UCSD-AML1 (cell line): Measurements from ENCODE around the gene NHLH1.
A peak's percentile ranks its signal among the peaks of the same experiment; 100 is the strongest.
"Not testable (repeated sequence)": the region's sequence is repeated elsewhere in the genome, so short reads cannot be mapped to it uniquely, and the experiment has no call there.

Experiments used
- DNase-seq: peaks from one replicate; lab custom pipeline; 2025; ENCODE audit not compliant: unreplicated experiment; lab: John Stamatoyannopoulos, UW

The NHLH1 gene

DNA sequence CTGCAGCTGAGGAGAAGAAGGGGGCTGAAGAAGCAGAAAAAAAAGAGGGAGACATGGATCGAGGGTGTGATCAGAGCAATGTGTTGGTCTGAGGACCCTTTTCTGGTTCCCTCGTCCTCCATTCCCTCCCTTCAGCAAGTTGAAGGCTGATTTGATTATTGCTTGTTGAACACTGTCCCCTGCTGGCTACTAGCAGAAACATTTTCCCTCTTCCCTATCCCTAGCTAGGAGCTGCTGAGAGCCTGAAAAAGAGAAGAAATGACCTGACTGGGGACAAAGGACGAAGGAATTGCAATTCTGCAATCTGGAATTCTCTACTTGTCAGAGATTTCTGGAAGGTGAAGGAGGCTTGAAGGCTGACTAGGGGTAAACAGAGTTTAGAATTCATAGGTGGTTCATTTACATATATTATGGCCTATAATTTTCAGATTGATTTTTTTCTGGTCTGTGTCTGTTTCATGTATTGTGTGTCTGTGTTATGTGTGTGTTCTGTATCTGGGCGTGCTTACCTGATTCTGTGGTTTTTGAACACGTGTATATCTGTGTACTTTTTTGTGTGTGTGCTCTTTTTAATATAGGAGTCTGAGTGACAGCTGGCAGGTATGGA lies 9.8 kb downstream of the NHLH1 start:
- no peak for DNase-seq

DNA sequence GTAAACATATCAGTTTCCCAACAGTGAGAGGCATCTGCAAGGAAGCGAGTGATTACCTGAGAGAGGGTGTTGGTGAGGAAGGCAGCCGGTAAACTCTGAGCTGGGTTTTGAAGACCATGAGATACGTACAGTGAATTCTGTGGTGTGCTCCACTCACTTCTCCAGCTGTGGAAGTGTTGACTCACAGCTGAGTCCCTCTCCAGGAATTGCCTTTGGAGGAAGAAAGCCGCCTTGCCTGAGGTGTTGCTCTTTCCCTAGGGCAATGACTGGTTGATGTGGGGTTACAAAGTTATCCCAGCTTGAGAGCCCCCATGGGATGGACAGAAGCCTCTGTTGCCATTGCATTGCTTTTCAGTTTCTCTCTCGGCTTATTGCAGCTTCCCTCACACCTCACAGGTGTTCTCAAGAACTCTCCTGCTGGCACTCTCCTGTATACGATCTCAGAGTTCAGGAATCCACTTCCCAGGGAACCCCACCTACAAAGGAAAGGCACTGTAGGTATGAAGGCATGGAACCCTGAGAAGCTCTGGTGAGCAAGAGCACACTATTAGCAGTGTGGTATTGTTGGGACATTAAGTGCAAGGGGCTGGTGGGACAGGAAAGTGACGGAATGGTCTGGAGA lies 10.8 kb downstream of the NHLH1 start:
- no peak for DNase-seq

DNA sequence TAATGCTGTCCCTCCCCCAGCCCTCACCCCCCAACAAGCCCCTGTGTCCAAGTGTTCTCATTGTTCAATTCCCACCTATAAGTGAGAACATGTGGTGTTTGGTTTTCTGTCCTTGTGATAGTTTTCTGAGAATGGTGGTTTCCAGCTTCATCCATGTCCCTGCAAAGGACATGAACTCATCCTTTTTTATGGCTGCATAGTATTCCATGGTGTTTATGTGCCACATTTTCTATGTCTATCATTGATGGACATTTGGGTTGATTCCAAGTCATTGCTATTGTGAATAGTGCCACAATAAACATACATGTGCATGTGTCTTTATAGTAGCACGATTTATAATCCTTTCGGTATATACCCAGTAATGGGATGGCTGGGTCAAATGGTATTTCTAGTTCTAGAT lies 17.9 kb downstream of the NHLH1 start:
- DNase-seq: not testable (repeated sequence)

DNA sequence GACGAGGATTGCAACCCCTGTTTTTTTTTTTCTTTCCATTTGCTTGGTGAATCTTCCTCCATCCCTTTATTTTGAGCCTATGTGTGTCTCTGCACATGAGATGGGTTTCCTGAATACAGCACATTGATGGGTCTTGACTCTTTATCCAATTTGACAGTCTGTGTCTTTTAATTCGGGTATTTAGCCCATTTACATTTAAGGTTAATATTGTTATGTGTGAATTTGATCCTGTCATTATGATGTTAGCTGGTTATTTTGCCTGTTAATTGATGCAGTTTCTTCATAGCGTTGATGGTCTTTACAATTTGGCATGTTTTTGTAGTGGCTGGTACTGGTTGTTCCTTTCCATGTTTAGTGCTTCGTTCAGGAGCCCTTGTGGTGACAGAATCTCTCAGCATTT lies 21.5 kb downstream of the NHLH1 start:
- DNase-seq: not testable (repeated sequence)

DNA sequence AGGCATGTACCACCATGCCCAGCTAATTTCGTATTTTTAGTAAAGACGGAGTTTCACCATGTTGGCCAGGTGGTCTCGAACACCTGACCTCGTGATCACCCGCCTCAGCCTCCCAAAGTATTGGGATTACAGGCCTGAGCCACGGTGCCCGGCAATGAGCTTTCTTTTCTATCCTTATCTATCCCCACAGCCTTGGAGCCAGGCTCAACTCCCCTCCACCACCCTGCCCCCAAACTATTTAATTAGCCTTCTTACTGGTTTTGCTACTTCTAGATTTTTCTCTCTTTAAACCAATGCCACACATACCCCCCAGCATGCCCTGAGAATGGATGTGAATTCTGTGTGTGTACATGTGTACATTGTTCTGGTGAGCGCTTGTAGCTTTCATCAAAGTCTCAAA lies 27.8 kb downstream of the NHLH1 start:
- no peak for DNase-seq

DNA sequence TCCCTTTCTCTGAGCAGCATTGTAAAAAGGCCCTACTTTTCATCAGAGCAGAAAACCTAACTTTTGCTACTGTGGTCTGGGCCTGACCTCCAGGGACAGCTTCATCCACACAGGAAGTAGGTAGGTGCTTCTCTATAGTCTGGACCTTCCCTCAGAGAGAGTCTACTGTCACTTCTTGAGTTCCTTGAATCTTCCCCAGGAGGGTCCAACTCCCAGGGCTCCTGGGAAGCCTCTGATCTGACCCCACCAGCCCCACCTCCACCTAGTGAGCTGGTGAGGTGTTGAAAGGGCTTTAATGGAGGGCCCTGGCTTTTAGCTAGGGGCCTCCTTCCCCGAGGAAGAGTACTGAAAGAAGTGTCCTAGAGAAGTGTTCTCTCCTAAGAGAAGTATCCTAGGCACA lies 30.8 kb downstream of the NHLH1 start:
- DNase-seq: no peak

DNA sequence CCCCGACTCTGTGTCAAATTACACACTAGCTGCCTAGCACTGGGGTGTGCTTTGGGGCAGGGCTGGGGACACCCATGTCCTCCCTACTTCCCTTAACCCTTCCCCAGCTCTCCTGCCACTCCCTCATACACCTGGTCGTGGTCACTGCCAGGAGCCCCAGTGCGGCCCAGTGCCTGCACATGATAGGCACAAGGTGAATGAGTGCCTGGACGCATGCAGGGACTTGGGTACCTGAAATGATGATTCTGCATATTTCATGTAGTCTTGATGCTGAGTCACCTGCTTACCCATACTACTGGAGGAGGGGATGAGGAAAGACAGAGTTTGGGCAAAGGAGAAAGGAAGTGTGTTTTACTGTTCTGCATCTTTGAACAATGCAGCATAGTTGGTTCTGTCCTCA lies 32.0 kb downstream of the NHLH1 start:
- no peak for DNase-seq

DNA sequence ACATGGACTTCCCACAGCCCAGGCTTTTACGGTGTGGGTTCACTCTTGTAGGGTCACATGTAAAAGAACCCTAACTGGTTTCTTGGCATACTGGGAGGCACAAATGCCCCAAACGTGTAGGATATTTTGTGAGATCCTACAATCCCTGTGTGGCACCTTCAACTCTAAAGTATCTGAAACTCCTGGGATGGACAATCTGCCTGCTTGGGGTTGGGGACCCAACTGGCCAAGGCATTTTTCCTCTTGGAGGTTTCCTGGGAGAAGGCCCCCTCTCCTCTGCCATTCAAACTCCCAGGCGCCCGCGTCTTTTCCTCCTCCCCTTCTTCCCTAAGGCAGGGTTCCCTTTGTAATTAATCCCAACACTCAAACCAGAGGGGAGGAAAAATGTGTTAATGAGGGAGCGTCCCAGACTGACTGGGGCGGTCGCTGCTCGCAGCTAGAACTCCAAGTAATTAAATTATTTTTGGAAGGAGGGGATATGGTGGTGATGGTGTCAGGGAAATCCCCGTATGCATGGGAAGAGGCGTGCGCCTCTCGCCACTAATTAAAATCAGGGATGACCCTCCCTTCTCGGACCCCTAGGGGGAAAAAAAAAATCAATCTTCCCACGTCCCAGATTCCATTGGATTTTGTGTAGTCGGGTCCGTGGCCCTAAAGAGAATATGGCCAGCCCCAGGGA lies 32.8 kb downstream of the NHLH1 start:
- no peak for DNase-seq

DNA sequence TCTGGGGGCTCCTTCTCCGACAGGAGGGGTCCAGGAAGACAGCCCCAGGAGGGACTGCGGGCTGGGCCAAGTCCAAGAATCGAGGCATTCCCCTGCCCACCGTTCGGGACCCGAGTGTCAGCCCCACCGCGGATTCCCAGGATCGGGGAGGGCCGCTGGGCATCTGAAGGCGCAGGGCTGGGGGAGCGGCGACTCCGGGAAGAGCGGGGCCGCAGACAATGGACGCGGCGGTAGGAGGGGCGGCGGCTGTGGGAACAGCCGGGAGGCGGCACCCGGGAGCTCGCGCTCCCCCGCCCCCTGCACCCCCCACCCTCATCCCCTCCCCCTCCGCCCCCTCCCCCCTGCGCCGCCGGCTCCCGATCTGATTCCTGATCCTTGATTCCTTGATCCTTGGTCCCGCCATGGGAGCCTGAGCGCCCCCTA lies 33.4 kb downstream of the NHLH1 start, which contains the start of gene VANGL2:
VANGL2 (plus strand) TSS at position 342 of the 423 bp plus-strand sequence. CDS start 15,274 bp downstream, outside the sequence.
- peak; percentile 26 for DNase-seq

DNA sequence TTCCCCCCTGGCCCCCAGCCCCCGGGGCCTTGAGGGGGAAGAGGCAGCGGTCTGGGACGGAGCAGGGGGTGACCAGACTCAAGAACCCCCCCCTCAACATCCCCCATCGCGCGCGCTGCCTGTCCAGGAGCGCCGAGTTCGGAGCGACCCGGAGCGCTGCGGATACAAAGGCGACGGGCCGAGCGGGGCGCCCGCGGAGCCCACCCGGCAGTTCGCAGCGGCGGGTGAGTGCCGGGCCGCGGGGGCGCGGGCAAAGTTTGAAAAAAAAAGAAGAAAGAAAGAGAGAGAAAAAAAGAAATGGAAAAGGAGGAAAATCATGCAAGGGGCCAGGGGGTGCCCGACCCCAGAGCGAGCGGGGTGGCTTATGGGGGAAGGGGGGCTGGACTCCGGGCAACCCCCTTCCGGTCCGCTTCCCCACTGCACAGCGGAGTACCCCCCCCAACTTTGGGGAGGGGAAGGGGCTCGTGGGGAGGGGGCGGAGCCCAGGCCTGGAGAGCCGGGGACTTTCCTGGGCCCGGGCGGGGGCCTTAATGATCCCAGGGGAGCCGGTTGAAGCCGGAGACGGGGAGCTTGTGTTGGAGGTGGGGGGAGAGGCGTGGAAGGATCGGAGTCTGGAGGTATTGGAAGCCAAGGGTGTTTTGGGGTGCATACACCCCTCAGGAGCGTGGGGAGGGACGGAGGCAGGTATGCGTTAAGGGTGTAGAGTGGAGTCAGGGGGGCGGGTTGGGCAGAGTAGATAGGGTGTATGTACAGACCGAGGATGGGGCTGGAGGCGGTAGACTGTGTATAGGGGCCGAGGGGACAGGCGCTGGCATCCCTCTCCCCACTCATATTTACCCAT lies 34.0 kb downstream of the NHLH1 start:
- DNase-seq: no peak

DNA sequence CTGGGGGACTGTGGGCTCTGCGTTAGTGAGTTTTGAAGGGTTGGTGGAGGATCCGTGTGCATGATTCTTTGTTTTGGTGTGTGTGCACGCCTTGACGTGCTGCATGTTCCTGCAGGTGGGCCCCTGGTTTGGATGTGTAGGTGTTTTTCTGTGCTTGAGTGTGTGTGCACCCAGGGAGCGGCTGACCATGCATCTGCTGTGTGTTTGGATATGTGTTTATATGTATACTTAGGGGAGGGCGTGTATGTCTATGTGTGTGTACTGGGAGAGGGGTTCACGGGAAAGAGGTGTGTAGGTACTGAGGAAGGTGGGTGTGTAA lies 34.6 kb downstream of the NHLH1 start:
- DNase-seq: no peak

DNA sequence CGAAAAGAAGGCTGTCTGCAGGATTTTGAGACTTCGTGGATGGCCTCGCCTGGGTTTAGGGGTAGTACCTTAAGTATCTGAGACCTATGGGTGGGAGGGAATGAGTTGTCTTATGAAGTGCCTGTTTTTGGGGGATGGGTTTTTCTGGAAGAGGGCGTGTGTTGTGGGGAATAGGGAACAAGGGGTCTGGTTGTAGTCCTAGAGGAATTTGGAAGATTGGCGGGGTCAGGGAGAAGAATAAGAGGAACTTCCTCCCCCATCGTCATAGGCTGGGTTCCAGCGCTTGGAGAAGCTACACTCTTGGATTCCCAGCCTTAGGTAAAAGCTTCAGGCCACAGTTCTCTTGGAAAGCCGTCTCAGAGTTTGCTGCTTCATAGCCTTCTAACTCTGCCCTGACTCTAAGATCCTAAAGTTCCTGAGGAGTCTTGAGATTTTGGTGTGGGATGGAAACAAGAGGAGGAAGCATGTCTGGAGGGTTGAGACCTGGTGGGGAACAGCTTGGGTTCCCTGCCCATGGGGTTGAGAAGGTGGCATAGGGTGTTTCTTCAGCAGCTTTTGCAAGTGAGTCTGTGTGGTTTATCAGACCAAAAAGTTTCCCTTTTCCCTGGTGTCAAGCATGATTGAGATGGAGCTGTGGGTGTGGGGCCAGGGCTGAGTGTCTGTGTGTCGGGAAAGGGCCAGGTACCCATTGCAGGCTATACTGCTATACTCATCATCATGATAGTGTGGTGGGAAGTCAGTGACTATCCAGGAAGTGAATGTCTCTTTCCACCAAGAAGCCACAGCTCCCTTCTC lies 35.3 kb downstream of the NHLH1 start:
- no peak for DNase-seq

DNA sequence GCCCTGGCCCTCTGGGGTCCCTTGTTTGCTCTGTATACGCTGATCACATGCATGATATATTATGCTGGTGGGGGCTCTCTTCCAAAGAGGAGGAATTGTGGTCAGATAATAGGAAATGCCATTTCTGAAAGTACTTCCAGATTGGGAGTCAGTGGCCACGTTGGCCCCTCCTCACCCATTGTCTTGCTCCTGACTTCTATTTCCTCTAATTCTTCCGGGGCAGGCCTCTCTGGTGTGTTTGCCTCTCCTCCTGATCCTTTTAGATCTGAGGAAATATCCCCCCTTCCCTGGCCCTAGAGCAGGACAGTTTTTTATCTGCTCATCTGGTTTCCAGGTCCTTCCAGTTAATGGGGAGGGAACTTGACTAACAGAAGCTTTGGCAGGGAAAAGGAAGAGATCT lies 36.4 kb downstream of the NHLH1 start:
- DNase-seq: no peak

DNA sequence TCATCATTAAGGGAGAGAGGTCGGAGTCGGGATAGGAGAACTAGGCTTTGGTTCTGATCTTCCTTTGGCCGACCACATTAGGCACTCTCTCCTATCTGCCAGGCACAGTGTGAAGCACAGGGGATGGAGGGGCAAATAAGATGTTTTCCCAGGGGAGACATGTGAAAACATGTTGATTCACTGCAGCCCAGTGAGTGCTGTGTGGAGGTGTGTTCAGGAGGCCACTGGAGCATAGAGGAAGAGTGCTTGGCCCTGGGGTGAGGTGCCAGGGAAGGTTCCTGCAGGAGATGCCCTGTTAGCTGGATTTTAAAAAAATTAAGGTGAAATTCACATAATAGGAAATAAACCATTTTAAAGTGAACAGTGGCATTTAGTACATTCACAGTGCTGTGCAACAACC lies 37.2 kb downstream of the NHLH1 start:
- DNase-seq: no peak

DNA sequence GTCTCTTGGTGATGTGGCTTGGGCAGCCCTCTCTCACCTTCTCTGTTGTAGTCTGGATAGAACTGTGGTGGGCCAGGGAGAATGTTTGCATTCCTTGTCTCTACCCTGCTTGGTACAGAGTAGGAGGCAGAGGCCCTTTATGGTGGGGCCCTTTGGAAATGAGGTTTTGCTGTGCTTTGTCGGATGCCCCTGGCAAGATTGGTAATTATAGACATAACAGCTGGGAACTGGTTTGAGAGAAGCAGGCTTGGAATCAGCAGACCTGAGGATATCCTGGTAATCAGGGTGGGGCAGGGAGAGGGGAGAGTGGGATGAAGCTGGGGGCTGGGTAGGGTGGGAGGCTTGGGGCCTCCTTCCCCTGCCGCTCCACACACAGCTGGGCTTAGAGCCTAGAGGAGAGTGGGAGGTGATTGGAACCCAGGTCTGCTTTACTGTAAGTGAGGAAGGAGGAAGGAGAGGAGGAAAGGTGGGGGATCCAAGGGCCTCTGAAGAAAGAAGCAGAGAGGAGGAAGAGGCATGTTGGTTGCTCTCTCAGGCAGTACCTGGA lies 38.5 kb downstream of the NHLH1 start:
- DNase-seq: no peak

DNA sequence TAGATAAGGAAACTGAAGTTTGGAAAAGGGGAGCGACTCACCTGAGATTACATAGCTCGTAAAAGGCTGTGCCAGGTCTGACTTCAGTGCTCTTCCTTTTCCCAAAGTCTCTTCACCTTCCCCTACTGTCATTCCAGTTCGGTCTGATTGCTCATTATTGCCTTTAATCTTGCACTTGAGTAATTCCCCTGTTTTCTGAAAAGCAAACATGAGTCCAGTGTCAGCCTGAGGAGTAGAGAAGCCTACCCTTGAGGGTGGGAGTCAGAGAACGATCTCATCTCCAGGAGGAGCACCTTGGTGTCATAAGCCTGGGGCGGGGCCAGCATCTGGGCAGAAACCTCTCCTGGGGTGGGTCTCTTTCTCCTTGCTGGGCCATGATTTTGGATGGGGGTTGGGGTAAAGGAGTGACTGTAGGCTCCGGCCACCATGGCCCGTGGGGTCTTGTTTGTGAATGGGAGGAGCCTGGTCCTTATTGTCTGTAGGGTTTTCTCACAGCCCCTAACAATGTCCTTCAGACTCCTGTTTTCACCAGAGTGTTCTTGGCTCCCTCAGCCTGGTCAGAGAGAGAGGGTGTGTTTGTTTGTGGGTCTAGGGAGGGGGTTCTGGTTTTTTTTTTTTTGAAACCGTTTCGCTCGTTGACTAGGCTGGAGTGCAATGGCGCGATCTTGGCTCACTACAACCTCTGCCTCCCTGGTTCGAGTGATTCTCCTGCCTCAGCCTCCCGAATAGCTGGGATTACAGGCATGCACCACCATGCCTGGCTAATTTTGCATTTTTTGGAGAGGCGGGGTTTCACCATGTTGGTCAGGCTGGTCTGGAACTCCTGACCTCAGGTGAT lies 39.5 kb downstream of the NHLH1 start:
- DNase-seq: no peak

DNA sequence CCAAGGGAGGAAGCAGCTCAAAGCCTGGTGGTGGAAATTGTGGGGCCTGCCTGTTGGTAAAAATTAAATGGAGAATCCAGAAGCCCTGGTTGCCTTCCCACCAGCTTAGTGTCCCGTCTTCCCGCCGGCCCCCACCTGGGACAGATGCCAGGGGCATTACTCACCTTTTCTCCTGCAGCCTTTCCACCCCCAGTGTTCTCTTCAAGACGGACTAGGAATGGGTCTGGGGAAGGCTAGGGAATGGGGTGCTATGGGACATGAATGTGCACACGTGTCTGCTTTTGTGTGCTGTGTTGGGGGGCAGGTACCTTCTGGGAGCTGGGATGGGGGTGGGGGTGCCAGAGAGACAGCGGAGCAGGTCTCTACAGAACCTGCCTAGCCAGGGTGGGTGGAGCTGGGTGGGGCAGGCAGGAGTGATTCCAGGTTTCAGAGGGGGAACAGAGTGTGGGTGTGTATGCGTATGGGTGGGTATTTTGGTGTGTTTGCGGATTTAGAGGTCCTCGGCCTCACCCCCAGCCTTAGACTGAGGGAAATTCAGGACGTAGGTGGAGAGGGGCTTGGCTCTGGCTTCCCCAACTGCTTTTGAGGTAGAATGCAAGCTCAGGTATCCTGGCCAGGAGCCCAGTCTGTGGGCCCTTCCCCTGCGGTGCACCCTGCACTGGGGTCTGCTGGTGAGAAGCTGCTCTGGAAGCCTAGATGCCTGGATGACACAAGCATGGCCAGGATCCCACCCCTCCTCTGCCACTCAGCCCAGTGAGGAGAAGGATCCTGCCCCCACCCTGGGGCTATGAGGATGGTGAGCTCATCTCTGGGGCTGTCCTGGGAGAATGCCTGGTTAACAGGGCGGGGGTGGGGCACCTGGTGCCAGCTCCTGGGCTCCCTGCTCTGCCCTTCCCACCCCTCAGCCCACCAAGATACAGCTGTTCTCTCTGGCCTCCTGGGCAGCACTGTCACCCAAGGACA lies 41.2 kb downstream of the NHLH1 start:
- DNase-seq: no peak

DNA sequence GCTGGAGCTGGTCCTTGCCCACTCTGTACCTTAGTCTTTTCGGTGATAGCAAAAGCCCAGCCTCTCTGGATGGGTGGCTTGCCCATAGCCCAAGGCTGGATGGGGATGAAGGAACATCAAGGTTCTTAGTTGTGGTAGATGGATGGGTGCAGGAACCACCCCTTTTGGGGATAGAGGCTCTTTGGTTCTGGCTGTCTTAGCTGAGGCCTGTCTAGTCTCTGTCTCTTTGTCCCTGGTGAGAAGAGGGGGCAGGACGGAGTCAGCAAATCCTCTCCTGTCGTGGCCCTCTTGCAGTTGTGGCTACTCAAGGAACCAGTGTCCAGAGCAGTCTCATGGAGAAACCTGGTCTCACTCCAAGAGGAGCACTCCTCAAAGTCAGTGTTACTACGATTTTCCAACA lies 42.0 kb downstream of the NHLH1 start:
- DNase-seq: no peak

DNA sequence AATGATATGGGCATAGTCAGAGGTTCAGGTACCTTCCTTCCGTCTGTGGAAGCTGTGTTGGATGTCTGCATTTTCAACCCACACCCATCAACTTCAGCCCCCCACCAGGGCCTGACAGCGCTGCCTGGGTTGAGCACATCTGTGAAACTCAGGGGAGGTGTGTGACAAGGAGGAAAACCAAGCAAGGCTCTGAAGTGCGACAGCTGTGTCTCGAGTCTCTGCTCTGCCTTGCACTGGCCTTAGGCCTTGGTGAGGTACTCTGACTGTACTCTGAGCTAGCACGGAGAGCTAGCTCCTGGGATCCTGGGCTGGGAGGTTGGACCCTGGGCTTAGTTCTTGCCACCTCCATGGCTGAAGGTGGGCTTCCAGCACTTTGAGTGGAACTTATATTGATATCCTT lies 42.6 kb downstream of the NHLH1 start:
- no peak for DNase-seq
